ENCODE results near the gene SLC30A3. TPM values are rescaled to one million over a fixed set of nuclear protein-coding genes. Genes with fewer than 3 reads are reported as not detected.

The SLC30A3 gene
- total and polyA plus RNA-seq, 2 of the 13 experiments (the other 11 are each of a cell fraction or from before 2014, with no cell fraction given) = 0.38 to 0.79 TPM

DNA sequence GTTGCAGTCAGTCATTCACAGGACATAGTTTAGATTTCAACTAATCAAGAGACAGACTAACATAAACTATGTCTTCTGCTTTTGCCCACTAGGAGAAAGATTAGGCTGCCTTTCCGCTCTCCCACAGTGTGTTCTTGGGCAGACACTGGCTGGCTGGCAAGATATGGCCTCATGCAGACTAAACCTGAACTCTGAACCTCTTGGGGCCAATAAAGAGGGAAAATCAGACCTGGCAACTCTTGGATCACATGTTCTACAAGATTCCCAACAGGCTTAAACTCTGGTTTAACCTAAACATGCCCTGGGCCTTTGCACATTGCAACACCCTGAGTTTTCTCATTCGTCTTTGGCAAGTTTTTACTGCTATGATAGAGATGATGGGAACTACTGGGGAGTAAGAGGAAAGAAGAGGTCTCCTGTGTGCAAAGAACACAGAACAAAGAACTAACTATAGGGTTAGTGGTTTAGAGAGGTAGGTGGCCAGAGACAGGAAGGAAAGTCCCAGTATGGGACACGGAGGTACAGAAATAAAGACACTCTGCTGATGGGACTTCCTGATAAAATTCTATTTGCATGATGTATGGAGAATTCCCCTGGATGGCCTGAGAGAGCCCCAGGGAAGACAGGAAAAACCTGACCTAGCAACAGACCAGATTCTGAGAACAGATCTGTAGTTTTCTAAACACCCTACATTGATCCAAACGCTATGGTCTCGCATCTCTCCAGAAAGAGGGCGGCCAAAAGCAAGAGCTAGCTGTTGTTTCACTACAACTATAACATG, 53.0 kb downstream of the SLC30A3 start (continued):
- TF ChIP-seq PAXIP1 (CRISPR knock-in tag; conservative IDR thresholded peaks at IDR 0.05) = peak; percentile 72
- TF ChIP-seq ZNF17 (CRISPR knock-in tag; IDR thresholded peaks at IDR 0.05) = no peak
- no peak for TF ChIP-seq ZNF724P (CRISPR knock-in tag; IDR thresholded peaks at IDR 0.05; ENCODE audit: borderline replicate concordance)
- TF ChIP-seq ZNF781 (CRISPR knock-in tag; IDR thresholded peaks at IDR 0.05; ENCODE audit: borderline replicate concordance, not compliant biosample characterization) = peak; percentile 57
- TF ChIP-seq NR2F2 (IDR thresholded peaks at IDR 0.05; ENCODE audit: borderline replicate concordance, low read depth) = no peak
- TF ChIP-seq, protein P1, sequence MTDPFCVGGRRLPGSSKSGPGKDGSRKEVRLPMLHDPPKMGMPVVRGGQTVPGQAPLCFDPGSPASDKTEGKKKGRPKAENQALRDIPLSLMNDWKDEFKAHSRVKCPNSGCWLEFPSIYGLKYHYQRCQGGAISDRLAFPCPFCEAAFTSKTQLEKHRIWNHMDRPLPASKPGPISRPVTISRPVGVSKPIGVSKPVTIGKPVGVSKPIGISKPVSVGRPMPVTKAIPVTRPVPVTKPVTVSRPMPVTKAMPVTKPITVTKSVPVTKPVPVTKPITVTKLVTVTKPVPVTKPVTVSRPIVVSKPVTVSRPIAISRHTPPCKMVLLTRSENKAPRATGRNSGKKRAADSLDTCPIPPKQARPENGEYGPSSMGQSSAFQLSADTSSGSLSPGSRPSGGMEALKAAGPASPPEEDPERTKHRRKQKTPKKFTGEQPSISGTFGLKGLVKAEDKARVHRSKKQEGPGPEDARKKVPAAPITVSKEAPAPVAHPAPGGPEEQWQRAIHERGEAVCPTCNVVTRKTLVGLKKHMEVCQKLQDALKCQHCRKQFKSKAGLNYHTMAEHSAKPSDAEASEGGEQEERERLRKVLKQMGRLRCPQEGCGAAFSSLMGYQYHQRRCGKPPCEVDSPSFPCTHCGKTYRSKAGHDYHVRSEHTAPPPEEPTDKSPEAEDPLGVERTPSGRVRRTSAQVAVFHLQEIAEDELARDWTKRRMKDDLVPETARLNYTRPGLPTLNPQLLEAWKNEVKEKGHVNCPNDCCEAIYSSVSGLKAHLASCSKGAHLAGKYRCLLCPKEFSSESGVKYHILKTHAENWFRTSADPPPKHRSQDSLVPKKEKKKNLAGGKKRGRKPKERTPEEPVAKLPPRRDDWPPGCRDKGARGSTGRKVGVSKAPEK (CRISPR knock-in tag; IDR thresholded peaks at IDR 0.05; ENCODE audit: borderline replicate concordance) = no peak
- TF ChIP-seq MEIS2 (CRISPR knock-in tag; IDR thresholded peaks at IDR 0.05) = no peak
- TF ChIP-seq, protein P2, sequence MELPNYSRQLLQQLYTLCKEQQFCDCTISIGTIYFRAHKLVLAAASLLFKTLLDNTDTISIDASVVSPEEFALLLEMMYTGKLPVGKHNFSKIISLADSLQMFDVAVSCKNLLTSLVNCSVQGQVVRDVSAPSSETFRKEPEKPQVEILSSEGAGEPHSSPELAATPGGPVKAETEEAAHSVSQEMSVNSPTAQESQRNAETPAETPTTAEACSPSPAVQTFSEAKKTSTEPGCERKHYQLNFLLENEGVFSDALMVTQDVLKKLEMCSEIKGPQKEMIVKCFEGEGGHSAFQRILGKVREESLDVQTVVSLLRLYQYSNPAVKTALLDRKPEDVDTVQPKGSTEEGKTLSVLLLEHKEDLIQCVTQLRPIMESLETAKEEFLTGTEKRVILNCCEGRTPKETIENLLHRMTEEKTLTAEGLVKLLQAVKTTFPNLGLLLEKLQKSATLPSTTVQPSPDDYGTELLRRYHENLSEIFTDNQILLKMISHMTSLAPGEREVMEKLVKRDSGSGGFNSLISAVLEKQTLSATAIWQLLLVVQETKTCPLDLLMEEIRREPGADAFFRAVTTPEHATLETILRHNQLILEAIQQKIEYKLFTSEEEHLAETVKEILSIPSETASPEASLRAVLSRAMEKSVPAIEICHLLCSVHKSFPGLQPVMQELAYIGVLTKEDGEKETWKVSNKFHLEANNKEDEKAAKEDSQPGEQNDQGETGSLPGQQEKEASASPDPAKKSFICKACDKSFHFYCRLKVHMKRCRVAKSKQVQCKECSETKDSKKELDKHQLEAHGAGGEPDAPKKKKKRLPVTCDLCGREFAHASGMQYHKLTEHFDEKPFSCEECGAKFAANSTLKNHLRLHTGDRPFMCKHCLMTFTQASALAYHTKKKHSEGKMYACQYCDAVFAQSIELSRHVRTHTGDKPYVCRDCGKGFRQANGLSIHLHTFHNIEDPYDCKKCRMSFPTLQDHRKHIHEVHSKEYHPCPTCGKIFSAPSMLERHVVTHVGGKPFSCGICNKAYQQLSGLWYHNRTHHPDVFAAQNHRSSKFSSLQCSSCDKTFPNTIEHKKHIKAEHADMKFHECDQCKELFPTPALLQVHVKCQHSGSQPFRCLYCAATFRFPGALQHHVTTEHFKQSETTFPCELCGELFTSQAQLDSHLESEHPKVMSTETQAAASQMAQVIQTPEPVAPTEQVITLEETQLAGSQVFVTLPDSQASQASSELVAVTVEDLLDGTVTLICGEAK (IDR thresholded peaks at IDR 0.05) = no peak
- TF ChIP-seq, protein P2 (CRISPR knock-in tag; IDR thresholded peaks at IDR 0.05) = 0 out of 2 replicates have a peak, but pooled peaks have one; percentile 6
- no peak for TF ChIP-seq SRSF9 (IDR thresholded peaks at IDR 0.05; ENCODE audit: borderline replicate concordance, insufficient read depth, low read depth, low read length, poor library complexity, severe bottlenecking)
- 0 out of 2 replicates have a peak, but pooled peaks have one; percentile 18 for TF ChIP-seq ZNF331 (CRISPR knock-in tag; IDR thresholded peaks at IDR 0.05)
- no peak for TF ChIP-seq ZMAT5 (CRISPR knock-in tag; IDR thresholded peaks at IDR 0.05; ENCODE audit: borderline replicate concordance, low read depth)
